GM12878 (cell line): ENCODE results near the gene GAS2. TPM values are rescaled to one million over a fixed set of nuclear protein-coding genes. Genes with fewer than 3 reads are reported as not detected.

Source experiments
- ATAC-seq: fragments of 200-7000 bp; cut with Tn5 transposase; 3 replicates; pipeline ENCODE4 v1.9.1; 2020; ENCODE audit warnings: mild to moderate bottlenecking, moderate library complexity
- BruUV-seq: library from RNA; stranded (reverse); fragments of 400-500 nt; replicated peaks from 2 replicates; lab custom pipeline; 2021; lab: Mats Ljungman, UMichigan
- CTCF ChIA-PET: fragments of 300-600 bp; sonication (Branson Sonifier 250); formaldehyde crosslinking; extraction: SDS; loops from one replicate; lab custom pipeline; 2021; ENCODE audit warnings: inconsistent platforms; lab: Yijun Ruan, JAX
- POLR2A ChIA-PET: fragments of 350-600 bp; formaldehyde crosslinking; extraction: SDS; loops from one replicate; lab custom pipeline; 2021; ENCODE audit warnings: inconsistent platforms; lab: Charles Lee
- RAD21 ChIA-PET: fragments of 300-600 bp; sonication (Branson Sonifier 250); formaldehyde crosslinking; loops from one replicate; lab custom pipeline; 2023; ENCODE audit warnings: antibody characterized with exemption; ENCODE audit not compliant: unreplicated experiment; lab: Charles Lee
- SMC1A ChIA-PET: fragments of 300-600 bp; sonication (Branson Sonifier 250); formaldehyde crosslinking; loops from one replicate; lab custom pipeline; 2023; ENCODE audit not compliant: unreplicated experiment, uncharacterized antibody; lab: Charles Lee
- DNase-seq: peaks from one replicate; pipeline ENCODE4 v3.0.0-alpha.2; 2011; ENCODE audit warnings: low read depth, low spot score
- FAIRE-seq: peaks from 3 replicates; lab custom pipeline; 2011; peaks lifted over from hg19 to GRCh38; lab: Jason Lieb, UNC
- H2AFZ ChIP-seq: 2 replicates; pipeline ENCODE4 v1.6.0; 2011; ENCODE audit warnings: low read depth, low read length, control low read depth; ENCODE audit not compliant: control insufficient read depth
- H3K27ac ChIP-seq: 2 replicates; pipeline ENCODE4 v1.5.1; 2011; ENCODE audit warnings: control low read depth; ENCODE audit not compliant: control insufficient read depth, insufficient read depth
- H3K27me3 ChIP-seq, 2 experiments: replicated peaks in 1 of 2; 2 replicates each; pipeline versions ENCODE4 v1.6.0 to v1.6.1; 2011; ENCODE audit warnings: low read length in 1 of 2; ENCODE audit not compliant: control insufficient read depth in 2 of 2, insufficient read depth in 2 of 2
- H3K36me3 ChIP-seq, 2 experiments: 2 replicates each; pipeline ENCODE4 v1.5.1; 2011; ENCODE audit warnings: low read length in 1 of 2; ENCODE audit not compliant: control insufficient read depth in 2 of 2, insufficient read depth in 2 of 2
- H3K4me1 ChIP-seq: 2 replicates; pipeline ENCODE4 v1.6.1; 2011; ENCODE audit warnings: mild to moderate bottlenecking, low read length, moderate library complexity, mixed read lengths; ENCODE audit not compliant: control insufficient read depth, insufficient read depth
- H3K4me2 ChIP-seq: 2 replicates; pipeline ENCODE4 v1.6.0; 2011; ENCODE audit warnings: control low read depth; ENCODE audit not compliant: control insufficient read depth, insufficient read depth
- H3K4me3 ChIP-seq: fragments of 200-600 bp; sonication (generic); 2 replicates; pipeline ENCODE4 v1.5.1; 2016
- H3K79me2 ChIP-seq: 2 replicates; pipeline ENCODE4 v1.6.0; 2011; ENCODE audit warnings: low read length; ENCODE audit not compliant: control insufficient read depth, insufficient read depth
- H3K9ac ChIP-seq: 2 replicates; pipeline ENCODE4 v1.8.0; 2011; ENCODE audit warnings: low read length, control low read depth, mixed read lengths; ENCODE audit not compliant: control insufficient read depth, insufficient read depth
- H3K9me3 ChIP-seq: replicated peaks from 3 replicates; pipeline ENCODE4 v1.5.1; 2011; ENCODE audit warnings: mild to moderate bottlenecking, low read length; ENCODE audit not compliant: control insufficient read depth, insufficient read depth
- H4K20me1 ChIP-seq: 2 replicates; pipeline ENCODE4 v1.6.0; 2011; ENCODE audit not compliant: control insufficient read depth, insufficient read depth
- ESRRA ChIP-seq: IDR thresholded peaks from 2 replicates; pipeline ENCODE4 v1.6.1; 2012; ENCODE audit warnings: mild to moderate bottlenecking, low read length, improper control_type of control experiment
- KLF5 ChIP-seq: fragments of 450-650 bp; IDR thresholded peaks from 2 replicates; pipeline ENCODE4 v1.6.1; 2014; ENCODE audit warnings: mild to moderate bottlenecking; ENCODE audit not compliant: partially characterized antibody
- POLR2A ChIP-seq: IDR thresholded peaks from 2 replicates; pipeline ENCODE4 v1.6.1; 2011; ENCODE audit warnings: low read depth, mild to moderate bottlenecking, low read length
- SMAD5 ChIP-seq: IDR thresholded peaks from 2 replicates; pipeline ENCODE4 v1.6.1; 2016; ENCODE audit warnings: antibody characterized with exemption, low read depth
- SREBF2 ChIP-seq: IDR thresholded peaks from 2 replicates; pipeline ENCODE4 v1.6.1; 2012; ENCODE audit warnings: mild to moderate bottlenecking, low read length
- ZBTB11 ChIP-seq: fragments of 450-650 bp; formaldehyde crosslinking; IDR thresholded peaks from 2 replicates; pipeline ENCODE4 v1.5.0; 2022; ENCODE audit warnings: mild to moderate bottlenecking, missing genetic modification characterization
- ZNF384 ChIP-seq: IDR thresholded peaks from 2 replicates; pipeline ENCODE4 v1.6.1; 2012; ENCODE audit warnings: low read depth, mild to moderate bottlenecking, low read length, improper control_type of control experiment, borderline replicate concordance
- WGBS: methylation state at CpG from one replicate; pipeline ENCODE4 v1.1.6; 2016; ENCODE audit warnings: low lambda C conversion rate; ENCODE audit not compliant: insufficient replicate concordance, insufficient coverage; ENCODE audit errors: missing lambda C conversion rate; 5-methylcytosine and 5-hydroxymethylcytosine counted together
- in situ Hi-C: fragments of 300-500 bp; cut with MboI; formaldehyde crosslinking; loops from 9 replicates; pipeline ENCODE4 v1.14.3; 2018; ENCODE audit warnings: mixed read lengths
- intact Hi-C: fragments of 100-400 bp; cut with micrococcal nuclease; formaldehyde crosslinking; loops from one replicate; pipeline ENCODE4 v1.14.2; 2022; ENCODE audit not compliant: unreplicated experiment
- polyA plus RNA-seq, 11 experiments: library from polyadenylated mRNA; depleted of rRNA in 4 of 11; unstranded in 6 of 11; stranded (reverse) in 5 of 11; fragments of >200 nt; fragmentation: Nextera tagmentation in 4 of 11; fragmentation: Illumina TruSeq in 1 of 11; extraction: Ambion mirVana in 4 of 11; extraction: Trizol in 1 of 11; gene quantifications; 1 replicate in 1 of 11; 2 replicates in 10 of 11; pipeline versions ENCODE4 v1.2.1 to v1.2.3, GENCODE V29; 2011 to 2016; ENCODE audit warnings: inconsistent platforms in 2 of 11, missing spikeins in 2 of 11, low read depth in 1 of 11
- total RNA-seq, 4 experiments: library from RNA; depleted of rRNA in 3 of 4; stranded (reverse); fragments of >200 nt in 3 of 4; fragmentation: Illumina TruSeq in 1 of 4; extraction: Trizol in 1 of 4; gene quantifications; 2 replicates each; pipeline versions ENCODE4 v1.2.1 to v1.2.3, GENCODE V29; 2013 to 2021

GAS2 gene
- total and polyA plus RNA-seq, 10 of the 15 experiments (the other 5 are each of a cell fraction or from before 2014, with no cell fraction given): 16.4 to 81.4 (median 26.2) TPM

GRCh38 chr11:22669368-22669767 lies 3.0 kb downstream of the GAS2 start:
- H3K36me3 ChIP-seq: no peaks in the 10 kb centered on the region
- peaks cover 2% of the 10 kb centered on the region for H3K79me2 ChIP-seq
- no peak for DNase-seq
- H2AFZ ChIP-seq: no peak overlapping the region
- RAD21 ChIA-PET: interaction anchor here (1.2 to 5.6 kb wide), 12 partner anchors 11 to 160 kb away, joined by 3 to 103 read pairs (median 15); partner anchors contain the start of genes FANCF and SVIP
- CTCF ChIA-PET: interaction anchor here (1.2 to 5.6 kb wide), 7 partner anchors 10 to 160 kb away, joined by 4 to 135 read pairs (median 9); partner anchors contain the start of genes FANCF and SVIP
- no peak for FAIRE-seq
- no peak overlapping the region for H3K4me2 ChIP-seq
- no peaks in the 10 kb centered on the region for H3K4me1 ChIP-seq
- SMC1A ChIA-PET: interaction anchor here (0.8 to 5.6 kb wide), 14 partner anchors 9 to 334 kb away, joined by 3 to 251 read pairs (median 5); partner anchors contain the start of gene SVIP
- WGBS: 51% methylated on average over 2 of the region's 2 CpGs
- intact Hi-C loops: loop anchor here (5.0 kb wide), 1 partner anchor 337 kb away; no protein-coding TSS in a partner anchor
- H3K27me3 ChIP-seq: no peaks in the 10 kb centered on the region
- no peak for ATAC-seq
- no TSS peak for BruUV-seq
- H3K9ac ChIP-seq: no peak overlapping the region
- H3K4me3 ChIP-seq: no peak overlapping the region
- POLR2A ChIA-PET: interaction anchor here (0.8 to 1.7 kb wide), 5 partner anchors 12 to 106 kb away, joined by 3 to 7 read pairs (median 3); no protein-coding TSS in a partner anchor
- TF ChIP-seq ZNF384: no peak
- no peak for TF ChIP-seq ZBTB11 (CRISPR knock-in tag)
- no peak for TF ChIP-seq POLR2A
- no peak for TF ChIP-seq SREBF2
- TF ChIP-seq KLF5: no peak
- no peak for TF ChIP-seq ESRRA
- no peak for TF ChIP-seq SMAD5
- TF ChIP-seq, all 136 proteins: peak for 0
- H3K9me3 ChIP-seq: no peaks in the 10 kb centered on the region
- in situ Hi-C loops: no loop called here
- 0 out of 2 replicates have a peak overlapping the region, but pooled peaks have one; percentile 61 for H3K27ac ChIP-seq
- H4K20me1 ChIP-seq: no peaks in the 10 kb centered on the region
